NCI-H1092 (cell line): ENCODE measurements around the gene ATG9B.

Experiments
- DNase-seq: peaks from one replicate; lab custom pipeline; 2025; lab: John Stamatoyannopoulos, UW

ATG9B gene

DNA sequence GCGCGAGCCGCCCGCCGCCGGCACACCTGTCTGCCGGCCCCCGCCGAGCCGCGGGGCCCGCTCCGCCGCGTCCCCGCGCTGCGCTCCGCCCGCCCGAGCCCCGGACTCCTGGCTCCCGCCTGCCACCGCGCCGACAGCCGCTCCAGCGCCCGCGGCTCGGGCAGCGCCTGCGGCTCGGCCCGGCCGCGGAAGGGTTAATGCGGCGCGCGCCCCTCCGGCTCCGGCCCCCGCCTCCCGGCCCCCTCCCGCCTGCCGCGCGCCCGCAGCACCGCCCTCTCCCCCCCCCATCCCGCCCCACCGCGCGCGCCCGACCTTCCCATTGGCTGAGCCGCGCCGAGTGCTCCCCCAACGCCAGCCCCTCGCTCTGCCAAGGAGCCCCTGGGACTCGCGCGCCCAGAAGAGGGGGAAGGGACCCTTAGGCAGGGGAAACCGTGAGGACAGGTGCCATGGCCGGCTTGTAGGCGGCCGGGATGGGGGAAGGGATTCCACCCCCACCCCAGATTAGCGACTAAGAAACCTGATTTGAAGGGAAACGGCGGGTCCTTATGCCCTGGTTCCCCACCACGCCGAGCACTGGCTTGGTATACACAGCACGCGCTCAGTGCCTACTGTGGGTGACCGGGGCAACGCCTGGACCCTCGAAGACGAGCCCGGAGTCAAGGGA is 46.0 kb downstream of the ATG9B start, which contains the start of gene KCNH2:
Gene KCNH2, minus strand, starts transcription at position 196 of the 664 bp plus-strand sequence. CDS start 408 bp downstream, outside the sequence.
- peak; percentile 92 for DNase-seq

- peak; percentile 36 for DNase-seq
Observed at GRCh38 chr7:150977382-150978125, 46.7 kb downstream of the ATG9B start.

- DNase-seq: no peak
Observed at GRCh38 chr7:150976529-150977381, 47.5 kb downstream of the ATG9B start.

DNA sequence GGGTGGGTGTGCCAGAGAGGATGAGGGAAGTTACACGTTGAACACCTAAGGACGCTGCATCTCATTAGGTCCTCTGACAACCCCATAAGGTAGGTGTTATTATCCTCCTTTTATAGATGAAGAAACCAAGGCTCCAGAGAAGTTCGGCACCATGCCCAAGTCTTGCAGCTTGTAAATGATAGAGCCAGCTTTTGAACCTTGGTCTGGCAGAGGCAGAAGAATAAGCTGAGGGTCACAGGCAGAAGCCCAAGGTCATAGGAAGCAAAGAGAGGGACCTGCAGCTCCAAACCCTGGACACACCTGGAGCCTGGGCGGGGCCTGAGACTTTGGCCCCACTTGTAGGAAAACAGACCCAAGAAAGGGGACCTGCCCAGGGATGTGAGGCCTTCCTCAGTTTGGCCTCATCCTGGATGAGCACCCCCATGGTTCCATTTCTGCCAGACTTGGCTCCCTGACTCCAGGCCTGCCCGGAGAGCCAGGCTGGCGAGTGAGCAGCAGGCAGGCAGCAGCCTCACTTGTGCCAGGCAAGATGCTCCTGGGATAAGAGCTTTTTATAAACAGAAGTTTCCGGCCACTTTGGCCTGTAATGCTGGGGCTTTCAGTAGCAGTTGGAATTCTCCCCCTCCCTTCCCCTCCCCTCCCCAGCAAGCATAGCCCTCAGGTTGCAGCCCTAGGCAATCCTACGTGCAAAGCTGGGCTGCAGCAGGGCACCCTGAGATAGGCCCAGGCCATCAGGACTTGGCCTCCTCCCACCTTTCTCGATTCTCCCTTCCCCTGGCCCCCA is 48.6 kb downstream of the ATG9B start:
- DNase-seq: no peak

GRCh38 chr7:150974468-150975391 is 49.6 kb downstream of the ATG9B start:
- peak; percentile 56 for DNase-seq

GRCh38 chr7:150973571-150974451 is 50.5 kb downstream of the ATG9B start:
- DNase-seq: peak; percentile 40

DNA sequence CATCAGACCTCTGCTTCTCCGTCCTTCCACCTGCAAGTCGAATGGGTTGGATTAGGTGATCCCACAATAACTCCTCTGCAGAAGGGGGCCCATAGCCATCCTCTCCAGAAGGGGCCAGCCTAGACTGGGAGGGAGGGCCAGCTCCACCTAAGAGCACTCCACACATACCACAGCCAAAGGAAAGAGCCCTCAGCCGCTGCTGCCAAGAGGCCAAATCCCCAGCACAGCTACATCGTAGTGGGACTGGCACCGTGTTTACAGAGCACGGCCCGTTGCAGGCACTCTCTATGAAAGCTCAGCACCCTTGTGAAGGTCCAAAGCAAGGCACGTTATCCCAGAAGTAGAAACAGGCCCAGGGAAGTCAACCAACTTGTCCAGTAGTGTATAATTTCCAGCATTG is 51.6 kb downstream of the ATG9B start:
- DNase-seq: no peak

DNA sequence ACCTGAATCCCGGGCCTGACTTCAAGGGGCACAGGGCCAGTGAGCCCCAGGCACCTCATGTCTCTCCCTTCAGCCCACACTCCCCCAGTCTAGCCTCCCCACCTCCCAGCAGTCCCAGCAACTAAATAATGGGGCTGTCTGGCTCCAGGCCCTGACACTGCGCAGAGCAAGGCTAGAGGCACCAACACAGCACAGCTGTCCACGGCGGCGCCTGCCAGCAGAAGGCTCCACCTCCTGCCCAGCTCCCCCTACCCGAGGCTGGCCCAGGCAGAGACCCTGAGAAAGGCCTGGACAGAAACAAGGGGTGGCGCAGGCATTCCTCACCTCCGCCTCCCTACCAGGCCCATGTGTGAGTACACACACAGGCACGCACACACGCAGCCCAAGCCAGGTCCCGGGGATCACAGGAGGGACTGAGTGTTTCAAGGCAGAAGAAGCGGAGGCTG is 52.2 kb downstream of the ATG9B start:
- DNase-seq: peak; percentile 73

GRCh38 chr7:150971242-150972022 is 52.9 kb downstream of the ATG9B start:
- peak; percentile 61 for DNase-seq

DNA sequence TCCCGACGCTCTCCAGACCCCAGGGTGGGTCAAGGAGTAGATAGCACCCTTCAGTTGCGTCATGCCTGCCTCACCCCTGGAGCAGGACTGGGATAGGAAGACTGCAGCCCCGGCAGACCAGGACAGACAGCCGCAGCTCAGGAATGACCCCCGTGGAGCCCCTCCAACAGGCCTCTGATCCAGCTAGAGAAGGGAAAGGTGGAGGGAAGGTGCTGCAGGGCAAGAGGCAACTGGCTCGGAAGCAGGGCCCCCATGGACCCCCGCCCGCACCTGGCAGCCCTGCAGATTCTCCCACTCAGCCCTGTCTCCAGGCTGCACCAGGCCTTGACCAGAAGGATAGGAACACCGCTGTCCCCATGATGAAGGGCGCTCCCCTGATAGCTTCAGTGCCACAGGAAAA is 53.9 kb downstream of the ATG9B start:
- no peak for DNase-seq

DNA sequence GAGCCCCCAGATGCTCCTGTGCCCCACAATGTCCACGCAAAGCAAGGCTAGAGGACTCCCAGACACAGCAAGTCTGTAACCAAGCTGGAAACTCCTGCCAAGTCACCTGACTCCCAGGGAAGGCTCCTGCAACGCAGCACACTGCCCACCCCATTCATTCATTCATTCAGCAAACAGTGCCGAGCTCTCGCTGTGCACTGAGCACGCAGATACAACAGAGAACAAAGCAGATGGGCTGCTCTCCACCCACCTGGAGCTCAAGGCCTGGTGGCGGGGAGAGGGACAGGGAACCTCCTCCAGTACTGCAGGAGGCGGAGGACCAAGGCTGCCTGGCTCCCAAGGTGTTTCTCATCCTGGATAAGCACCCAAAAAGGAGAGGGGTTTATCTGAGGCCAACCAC is 54.8 kb downstream of the ATG9B start:
- DNase-seq: peak; percentile 83

DNA sequence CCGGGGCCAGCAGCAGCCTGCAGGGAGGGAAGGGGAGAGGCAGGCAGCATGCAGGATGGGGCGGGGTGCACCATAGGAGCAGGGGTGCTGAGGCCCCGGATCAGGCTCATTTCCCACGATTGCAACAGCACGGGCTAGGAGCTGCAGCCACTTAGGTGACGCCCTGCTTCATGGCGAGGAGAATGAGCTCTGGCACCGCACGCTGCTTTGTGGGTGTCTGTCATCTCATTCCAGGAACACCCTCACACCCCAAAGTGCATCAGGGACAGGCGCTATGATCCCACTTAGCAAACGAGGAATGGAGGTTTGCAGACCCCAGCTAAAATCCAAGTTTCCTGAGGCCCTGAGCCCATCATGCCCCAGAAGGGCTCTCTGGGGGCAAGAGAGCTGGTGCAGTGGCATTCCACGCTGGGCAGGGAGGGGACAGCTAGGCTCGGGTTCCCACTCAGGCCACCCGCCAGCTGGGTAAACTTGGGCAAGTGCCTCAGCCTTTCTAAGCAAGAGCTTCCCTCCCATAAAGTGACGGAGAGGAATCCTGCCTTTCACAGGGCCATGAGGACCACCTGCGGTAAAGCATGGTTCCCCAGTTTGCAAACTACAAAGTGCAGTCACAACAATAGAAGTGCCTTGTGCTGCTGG is 55.4 kb downstream of the ATG9B start:
- DNase-seq: peak; percentile 38

DNA sequence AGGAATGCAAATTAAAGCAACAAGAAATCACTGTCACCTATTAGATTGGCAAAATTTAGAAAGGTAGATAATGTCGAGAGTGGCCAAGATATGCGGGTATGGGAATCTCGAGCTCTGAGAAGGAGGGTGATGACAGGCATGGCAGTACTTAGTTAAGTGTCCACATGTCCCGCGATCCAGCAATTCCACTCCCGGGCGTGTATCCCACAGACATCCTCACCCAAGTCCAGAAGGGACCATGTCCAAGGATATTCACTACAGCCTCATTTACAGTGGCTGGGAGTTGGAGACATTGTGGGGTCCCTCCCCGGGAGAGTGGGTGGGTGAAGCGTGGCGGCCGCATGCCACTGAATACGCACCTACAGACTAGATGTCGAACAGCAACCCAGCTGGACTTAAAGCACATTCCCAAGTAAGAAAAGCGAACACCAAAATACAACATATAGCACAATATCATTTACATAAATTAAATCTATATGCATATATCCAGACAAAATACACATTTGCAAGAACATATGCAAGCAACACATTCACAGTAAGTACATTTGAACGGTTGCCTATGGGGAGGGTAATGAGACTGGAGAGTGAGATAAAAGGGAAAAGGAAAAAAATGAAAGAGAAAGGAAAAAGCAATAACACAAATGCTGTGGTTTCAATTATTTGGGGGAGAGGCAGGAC is 56.1 kb downstream of the ATG9B start:
- DNase-seq: no peak

DNA sequence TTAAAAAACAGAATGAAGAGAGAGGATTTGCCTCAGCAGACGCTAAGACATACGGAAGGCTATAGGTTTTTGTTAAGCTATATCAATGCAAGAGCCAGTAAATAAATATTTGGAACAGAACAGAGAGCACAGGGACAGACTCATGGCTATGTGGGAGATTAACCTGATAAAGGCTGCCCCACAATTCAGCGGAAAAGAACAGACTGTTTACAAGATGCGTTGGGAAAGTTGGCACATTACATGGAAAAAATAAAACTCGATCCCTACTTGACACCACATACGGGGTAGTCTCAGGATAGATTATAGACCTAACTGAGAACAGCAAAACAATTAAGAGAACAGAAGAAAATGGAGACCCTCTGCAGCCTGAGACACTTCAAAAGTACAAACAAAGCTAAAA is 56.9 kb downstream of the ATG9B start:
- no peak for DNase-seq

GRCh38 chr7:150966002-150966401 is 58.3 kb downstream of the ATG9B start:
- DNase-seq: no peak

DNA sequence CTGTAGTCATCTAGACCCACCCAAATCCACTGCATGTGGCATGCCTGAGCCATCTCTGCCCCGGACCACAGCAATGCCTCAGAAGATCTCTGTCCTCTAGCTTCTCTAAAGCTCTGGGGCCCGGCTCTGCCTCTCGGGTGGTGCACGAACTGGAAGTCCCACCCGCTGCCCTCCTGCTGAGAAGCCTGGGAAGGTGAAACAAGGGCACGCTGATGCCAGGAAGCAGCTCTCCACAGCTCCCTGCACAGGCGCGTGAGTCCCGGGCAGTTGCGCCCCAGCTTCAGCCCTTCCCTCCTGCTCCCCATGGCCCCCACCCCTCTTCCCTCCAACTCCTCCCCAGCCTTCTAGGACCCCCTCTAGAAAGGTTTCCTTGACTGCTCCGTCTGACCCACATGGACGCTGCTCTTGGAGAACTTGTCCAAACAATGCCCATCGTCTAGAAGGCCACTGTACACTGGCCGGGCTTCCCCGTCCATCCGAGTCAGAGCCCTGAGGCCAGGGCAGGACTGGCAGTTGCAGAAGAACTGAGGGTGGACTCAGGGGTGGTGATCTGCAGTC is 58.9 kb downstream of the ATG9B start:
- no peak for DNase-seq
